Body of pancreas (tissue), 4 donors: ENCODE results near the gene RALA. TPM values are rescaled to one million over a fixed set of nuclear protein-coding genes. Genes with fewer than 3 reads are reported as not detected.

Experiments
- ATAC-seq: fragments of 150-250 bp; one replicate; pipeline ENCODE4 v1.9.1; 2016
- DNase-seq, 4 donors: peaks; one replicate each; pipeline ENCODE4 v3.0.0-alpha.2; 2019
- H3K27ac ChIP-seq, 4 donors: fragments of 200-600 bp; sonication (generic); 1 replicate in 3 of 4; 2 replicates in 1 of 4; pipeline versions ENCODE4 v1.5.1 to v1.6.1; 2016 to 2019; ENCODE audit warnings: mild to moderate bottlenecking in 1 of 4, mixed read lengths in 1 of 4, moderate library complexity in 1 of 4
- H3K27me3 ChIP-seq, 2 donors: fragments of 200-600 bp; sonication (generic); one replicate each; pipeline ENCODE4 v1.6.0; 2016; ENCODE audit warnings: mild to moderate bottlenecking in 1 of 2
- H3K36me3 ChIP-seq, 2 donors: fragments of 200-600 bp; sonication (generic); replicated peaks in 1 of 2; 2 replicates each; pipeline ENCODE4 v1.5.1; 2016; ENCODE audit warnings: low read depth in 2 of 2; ENCODE audit not compliant: insufficient read depth in 1 of 2
- H3K4me1 ChIP-seq: fragments of 200-600 bp; sonication (generic); one replicate; pipeline ENCODE4 v1.6.0; 2016
- H3K4me3 ChIP-seq, 2 donors: fragments of 200-600 bp; sonication (generic); 1 replicate in 1 of 2; 2 replicates in 1 of 2; pipeline ENCODE4 v1.5.1; 2016 to 2019
- H3K9me3 ChIP-seq, 3 donors: fragments of 200-600 bp; sonication (generic); 1 replicate in 2 of 3; 2 replicates in 1 of 3; pipeline ENCODE4 v1.5.1; 2016
- CTCF ChIP-seq, 7 experiments: fragments of 450-650 bp in 4 of 7; fragments of 200-600 bp in 3 of 7; sonication (generic) in 3 of 7; IDR thresholded peaks; one replicate each; pipeline ENCODE4 v1.5.1; 2016 to 2019; ENCODE audit warnings: antibody characterized with exemption in 7 of 7
- POLR2A ChIP-seq, 3 donors: fragments of 450-650 bp; IDR thresholded peaks; one replicate each; pipeline ENCODE4 v1.6.1; 2016; ENCODE audit warnings: antibody characterized with exemption in 3 of 3, mild to moderate bottlenecking in 2 of 3
- WGBS, 2 donors: methylation state at CpG; one replicate each; pipeline ENCODE4 v1.1.5; 2017; 5-methylcytosine and 5-hydroxymethylcytosine counted together
- intact Hi-C: fragments of 100-400 bp; cut with DNase I; formaldehyde crosslinking; loops from one replicate; pipeline ENCODE4 v1.15.1; 2023
- total RNA-seq, 2 donors: library from RNA; depleted of rRNA; stranded (reverse); fragments of >200 nt; gene quantifications; one replicate each; pipeline ENCODE4 v1.1.0, GENCODE V29; 2016

The RALA gene
- total RNA-seq, 2 donors from 2014 or later, result 10.5 to 14.5 TPM

- H3K36me3 ChIP-seq, result no peaks in the 10 kb centered on the region
- H3K27ac ChIP-seq, result no peak overlapping the region
- no peak for TF ChIP-seq POLR2A (IDR thresholded peaks at IDR 0.05)
- TF ChIP-seq CTCF (IDR thresholded peaks at IDR 0.05), result no peak
- H3K4me3 ChIP-seq, result no peak overlapping the region
- ATAC-seq, result no peak
- intact Hi-C loops, result no loop called here
- no peak for DNase-seq
- no peaks in the 10 kb centered on the region for H3K27me3 ChIP-seq
- H3K4me1 ChIP-seq, result no peaks in the 10 kb centered on the region
- H3K9me3 ChIP-seq, result no peaks in the 10 kb centered on the region
- 100% methylated on average over 1 of the region's 1 CpG for WGBS, 2 donors
Observed at GRCh38 chr7:39637963-39638485, 14.7 kb downstream of the RALA start.

GRCh38 chr7:39642896-39643295 is 19.5 kb downstream of the RALA start:
- TF ChIP-seq CTCF (IDR thresholded peaks at IDR 0.05) (no peak), POLR2A (IDR thresholded peaks at IDR 0.05) (no peak)

GRCh38 chr7:39644170-39644569 is 20.8 kb downstream of the RALA start:
- Histone ChIP-seq H3K27ac (no peak overlapping the region), H3K9me3 (no peaks in the 10 kb centered on the region), H3K27me3 (no peaks in the 10 kb centered on the region), H3K4me1 (peaks cover 12% of the 10 kb centered on the region), H3K36me3 (no peaks in the 10 kb centered on the region), H3K4me3 (no peak overlapping the region)
- WGBS, 2 donors, result 66 to 80% methylated on average over 1 of the region's 1 CpG
- ATAC-seq (no peak), DNase-seq (no peak)
- TF ChIP-seq CTCF (IDR thresholded peaks at IDR 0.05), result no peak
- intact Hi-C loops, result no loop called here

More at GRCh38 chr7:39642896-39643295, 19.5 kb downstream of the RALA start:
- Histone ChIP-seq H3K4me1 (peaks cover 12% of the 10 kb centered on the region), H3K27ac (no peak overlapping the region), H3K4me3 (no peak overlapping the region), H3K36me3 (no peaks in the 10 kb centered on the region), H3K9me3 (no peaks in the 10 kb centered on the region), H3K27me3 (no peaks in the 10 kb centered on the region)
- no peak for DNase-seq
- no peak for ATAC-seq
- intact Hi-C loops, result no loop called here

- intact Hi-C loops, result no loop called here
- 82 to 85% methylated on average over 5 of the region's 5 CpGs for WGBS, 2 donors
- DNase-seq (no peak), ATAC-seq (no peak)
- no peak overlapping the region for H3K4me3 ChIP-seq
- H3K36me3 ChIP-seq, result no peaks in the 10 kb centered on the region
- no peaks in the 10 kb centered on the region for H3K9me3 ChIP-seq
- no peak overlapping the region for H3K27ac ChIP-seq
- peaks cover 12% of the 10 kb centered on the region for H3K4me1 ChIP-seq
- no peak for TF ChIP-seq POLR2A (IDR thresholded peaks at IDR 0.05)
- no peak for TF ChIP-seq CTCF (IDR thresholded peaks at IDR 0.05)
- H3K27me3 ChIP-seq, result no peaks in the 10 kb centered on the region
Observed at GRCh38 chr7:39645482-39646407, 22.4 kb downstream of the RALA start.

- H3K36me3 ChIP-seq, result no peaks in the 10 kb centered on the region
- peaks cover 12% of the 10 kb centered on the region for H3K4me1 ChIP-seq
- intact Hi-C loops, result no loop called here
- H3K4me3 ChIP-seq, result no peak overlapping the region
- DNase-seq (no peak), ATAC-seq (no peak)
- no peak overlapping the region for H3K27ac ChIP-seq
- no peaks in the 10 kb centered on the region for H3K27me3 ChIP-seq
- no peaks in the 10 kb centered on the region for H3K9me3 ChIP-seq
- no peak for TF ChIP-seq CTCF (IDR thresholded peaks at IDR 0.05)
Observed at GRCh38 chr7:39647816-39648215, 24.4 kb downstream of the RALA start.
